Forelimb muscle (tissue), 1 donor: ENCODE measurements around the gene KDM5A. TPM values are rescaled to one million over a fixed set of nuclear protein-coding genes. Genes with fewer than 3 reads are reported as not detected.
"Not testable (repeated sequence)": the region's sequence is repeated elsewhere in the genome, so short reads cannot be mapped to it uniquely, and the experiment has no call there.

Source experiments
- DNase-seq: peaks from one replicate; pipeline ENCODE4 v3.0.0-alpha.2; 2013; ENCODE audit warnings: low read depth
- polyA plus RNA-seq: library from polyadenylated mRNA; unstranded; fragments of 120-200 nt; gene quantifications from one replicate; pipeline ENCODE4 v1.2.1, GENCODE V29; 2013; ENCODE audit not compliant: insufficient read length

Gene KDM5A
- polyA plus RNA-seq: 20.7 TPM

- DNase-seq: peak; percentile 87
Measured at GRCh38 chr12:389142-390096, at the start of gene KDM5A. Gene KDM5A (minus strand): TSS chr12:389320. CDS start chr12:389091, 229 bp downstream.

GRCh38 chr12:435737-436136 is 46.6 kb upstream of the KDM5A start:
- not testable (repeated sequence) for DNase-seq

- DNase-seq: no peak
Measured at GRCh38 chr12:422526-422925, 33.4 kb upstream of the KDM5A start.

DNA sequence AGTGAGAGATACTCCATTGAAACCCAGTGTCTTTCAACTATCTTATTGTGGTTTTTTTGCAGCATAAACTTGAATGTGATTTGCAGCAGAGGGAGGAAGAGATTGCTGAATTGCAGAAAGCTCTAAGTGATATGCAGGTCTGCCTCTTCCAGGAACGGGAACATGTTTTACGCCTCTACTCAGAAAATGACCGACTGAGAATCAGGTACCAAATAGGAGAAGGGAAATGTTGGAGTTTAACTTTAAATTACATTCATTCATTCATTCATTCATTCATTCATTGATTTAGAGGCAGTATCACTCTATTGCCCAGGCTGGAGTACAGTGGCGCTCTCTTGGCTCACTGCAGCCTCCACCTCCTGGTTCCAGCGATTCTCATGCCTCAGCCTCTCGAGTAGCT is 29.3 kb upstream of the KDM5A start:
- no peak for DNase-seq

DNA sequence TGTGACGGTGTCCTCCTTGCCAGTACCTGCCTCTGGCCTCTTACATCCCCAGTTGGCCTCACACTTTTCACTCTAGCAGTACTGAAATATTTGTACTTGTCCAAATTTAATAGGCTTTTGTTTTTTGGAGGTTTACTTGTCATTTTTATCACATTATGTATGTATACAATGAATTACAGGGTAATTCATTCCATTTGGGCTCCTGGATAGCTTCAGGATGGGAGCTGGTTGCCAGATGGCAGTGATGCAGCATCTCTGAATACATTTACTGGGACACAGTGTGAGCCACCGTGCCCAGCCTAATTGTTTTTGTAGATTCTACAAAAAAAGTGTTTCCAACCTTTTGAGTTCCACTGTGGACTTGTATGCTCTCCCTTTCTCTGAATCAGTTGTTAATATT is 25.7 kb upstream of the KDM5A start:
- DNase-seq: no peak

- DNase-seq: no peak
Measured at GRCh38 chr12:402029-402389, 12.9 kb upstream of the KDM5A start.

GRCh38 chr12:401235-402028 is 12.3 kb upstream of the KDM5A start, which contains the start of gene CCDC77:
Gene CCDC77 (plus strand): TSS chr12:401644. CDS start chr12:409384, 7,740 bp downstream.
- peak; percentile 84 for DNase-seq

DNA sequence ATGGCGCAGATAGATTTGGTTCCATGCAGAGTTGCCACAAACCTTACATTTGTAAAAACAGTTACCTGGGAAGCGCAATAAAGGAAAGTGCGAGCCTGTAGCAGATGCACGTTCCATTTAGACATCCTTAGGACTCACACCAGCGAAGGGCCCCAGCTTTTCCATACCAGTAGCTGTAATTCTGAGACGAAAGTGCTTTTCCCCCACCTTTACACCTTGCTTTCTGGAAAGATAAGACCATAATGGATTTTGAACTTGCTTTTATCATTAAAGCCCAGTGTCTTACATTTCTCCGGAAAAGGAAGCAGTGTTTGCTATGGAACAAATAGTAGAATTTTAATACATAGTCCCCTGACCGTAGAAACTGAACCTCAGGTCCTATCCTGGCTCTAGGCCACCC is 11.7 kb upstream of the KDM5A start:
- DNase-seq: no peak

GRCh38 chr12:388541-389141 is 479 bp downstream of the KDM5A start:
- no peak for DNase-seq

GRCh38 chr12:388012-388411 is 1.1 kb downstream of the KDM5A start:
- no peak for DNase-seq

- no peak for DNase-seq
Measured at GRCh38 chr12:386651-387050, 2.5 kb downstream of the KDM5A start.

DNA sequence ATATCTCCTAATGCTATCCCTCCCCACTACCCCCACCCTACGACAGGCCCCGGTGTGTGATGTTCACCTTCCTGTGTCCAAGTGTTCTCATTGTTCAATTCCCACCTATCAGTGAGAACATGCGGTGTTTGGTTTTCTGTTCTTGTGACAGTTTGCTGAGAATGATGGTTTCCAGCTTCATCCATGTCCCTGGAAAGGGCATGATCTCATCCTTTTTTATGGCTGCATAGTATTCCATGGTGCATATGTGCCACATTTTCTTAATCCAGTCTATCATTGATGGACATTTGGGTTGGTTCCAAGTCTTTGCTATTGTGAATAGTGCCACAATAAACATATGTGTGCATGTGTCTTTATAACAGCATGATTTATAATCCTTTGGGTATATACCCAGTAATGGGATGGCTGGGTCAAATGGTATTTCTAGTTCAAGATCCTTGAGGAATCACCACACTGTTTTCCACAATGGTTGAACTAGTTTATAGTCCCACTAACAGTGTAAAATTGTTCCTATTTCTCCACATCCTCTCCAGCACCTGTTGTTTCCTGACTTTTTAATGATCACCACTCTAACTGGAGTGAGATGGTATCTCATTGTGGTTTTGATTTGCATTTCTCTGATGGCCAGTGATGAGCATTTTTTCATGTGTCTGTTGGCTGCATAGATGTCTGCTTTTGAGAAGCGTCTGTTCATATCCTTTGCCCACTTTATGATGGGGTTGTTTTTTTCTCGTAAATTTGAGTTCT is 18.2 kb downstream of the KDM5A start:
- not testable (repeated sequence) for DNase-seq

DNA sequence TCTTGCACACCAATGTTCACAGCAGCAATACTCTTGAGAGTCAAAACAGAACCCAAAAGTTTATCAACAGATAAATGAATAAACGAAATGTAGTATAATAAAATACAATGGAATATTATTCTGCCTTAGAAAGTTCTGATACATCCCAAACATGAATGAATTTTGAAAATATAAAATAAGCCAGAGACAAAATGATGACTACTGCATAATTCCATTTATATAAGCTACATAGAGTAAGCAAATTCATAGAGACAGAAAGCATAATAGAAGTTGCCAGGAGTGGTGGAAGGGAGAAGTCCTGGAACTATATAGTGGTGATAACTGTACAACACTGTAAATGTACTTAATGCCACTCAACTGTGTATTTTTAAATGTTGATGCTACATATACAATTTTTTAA is 21.1 kb downstream of the KDM5A start:
- DNase-seq: no peak

DNA sequence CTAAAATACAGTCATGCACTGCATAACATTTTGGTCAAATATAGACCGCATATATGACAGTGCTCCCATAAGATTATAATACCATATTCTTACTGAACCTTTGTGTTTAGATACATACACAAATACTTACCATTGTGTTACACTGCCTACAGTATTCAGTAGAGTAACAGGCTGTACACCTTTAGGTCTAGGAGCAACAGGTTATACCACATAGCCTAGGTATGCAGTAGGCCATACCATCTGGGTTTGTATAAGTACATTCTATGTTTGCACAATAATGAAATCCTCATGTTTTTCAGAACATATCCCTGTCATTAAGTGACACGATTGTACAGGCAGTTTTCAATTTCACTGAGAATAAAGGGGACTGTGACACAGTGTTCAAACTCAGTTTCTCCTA is 22.3 kb downstream of the KDM5A start:
- DNase-seq: no peak

- no peak for DNase-seq
Measured at GRCh38 chr12:359091-359490, 30.0 kb downstream of the KDM5A start.

DNA sequence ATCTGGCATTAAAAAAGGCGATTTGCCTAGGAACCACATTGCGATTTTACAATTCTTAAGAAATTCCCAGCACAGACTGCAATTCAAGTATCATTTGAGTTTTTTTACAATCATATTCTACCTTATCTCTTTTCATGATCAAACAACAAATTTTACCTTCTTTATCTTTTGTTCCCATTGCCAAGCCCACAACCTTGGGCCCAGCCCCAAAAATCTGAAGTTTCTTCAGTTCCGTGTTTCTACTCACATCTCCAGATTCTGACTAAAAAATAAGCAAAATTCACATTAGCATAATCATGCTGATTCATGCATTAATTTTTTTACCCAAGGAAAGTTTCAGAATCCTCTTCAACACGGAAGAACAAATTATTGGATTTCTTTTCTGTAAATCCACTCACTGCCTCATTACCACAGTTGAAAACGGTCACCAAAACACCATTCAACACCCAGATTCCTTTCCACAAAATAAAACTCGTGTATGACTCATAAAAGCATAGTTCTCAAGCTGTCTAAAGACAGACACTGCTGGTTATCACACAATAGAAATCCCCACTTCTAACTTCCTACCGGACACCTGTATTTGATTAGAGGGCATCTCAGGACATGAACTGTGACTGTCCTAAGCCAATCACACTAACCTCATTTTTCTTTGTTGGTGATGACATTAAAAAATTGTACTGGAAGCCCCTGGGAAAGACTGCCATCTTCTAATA is 32.7 kb downstream of the KDM5A start:
- DNase-seq: no peak

DNA sequence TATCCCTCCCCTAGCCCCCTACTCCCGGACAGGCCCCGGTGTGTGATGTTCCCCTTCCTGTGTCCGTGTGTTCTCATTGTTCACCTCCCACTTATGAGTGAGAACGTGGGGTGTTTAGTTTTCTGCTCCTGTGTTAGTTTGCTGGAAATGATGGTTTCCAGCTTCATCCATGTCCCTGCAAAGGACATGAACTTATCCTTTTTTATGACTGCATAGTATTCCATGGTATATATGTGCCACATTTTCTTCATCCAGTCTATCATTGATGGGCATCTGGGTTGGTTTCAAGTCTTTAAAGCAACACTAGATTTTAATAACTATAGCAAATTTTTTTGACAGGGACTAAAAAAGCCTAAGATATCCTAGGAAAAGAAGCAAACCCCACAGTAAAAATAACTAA is 37.9 kb downstream of the KDM5A start:
- DNase-seq: not testable (repeated sequence)

DNA sequence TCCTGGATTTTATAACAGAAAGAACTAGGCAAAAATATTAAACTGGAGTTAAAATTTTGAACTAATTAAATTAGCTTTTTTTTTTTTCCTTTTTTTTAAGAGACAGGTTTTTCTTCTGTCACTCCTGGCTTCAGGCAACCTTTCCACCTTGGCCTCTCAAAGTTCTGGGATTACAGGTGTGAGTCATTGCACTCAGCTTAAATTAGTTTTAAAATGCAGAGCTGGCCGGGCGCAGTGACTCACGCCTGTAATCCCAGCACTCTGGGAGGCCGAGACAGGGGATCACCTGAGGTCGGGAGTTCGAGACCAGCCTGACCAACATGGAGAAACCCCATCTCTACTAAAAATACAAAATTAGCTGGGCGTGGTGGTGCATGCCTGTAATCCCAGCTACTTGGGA is 39.5 kb downstream of the KDM5A start:
- DNase-seq: not testable (repeated sequence)

- not testable (repeated sequence) for DNase-seq
Measured at GRCh38 chr12:343036-343435, 46.1 kb downstream of the KDM5A start.

DNA sequence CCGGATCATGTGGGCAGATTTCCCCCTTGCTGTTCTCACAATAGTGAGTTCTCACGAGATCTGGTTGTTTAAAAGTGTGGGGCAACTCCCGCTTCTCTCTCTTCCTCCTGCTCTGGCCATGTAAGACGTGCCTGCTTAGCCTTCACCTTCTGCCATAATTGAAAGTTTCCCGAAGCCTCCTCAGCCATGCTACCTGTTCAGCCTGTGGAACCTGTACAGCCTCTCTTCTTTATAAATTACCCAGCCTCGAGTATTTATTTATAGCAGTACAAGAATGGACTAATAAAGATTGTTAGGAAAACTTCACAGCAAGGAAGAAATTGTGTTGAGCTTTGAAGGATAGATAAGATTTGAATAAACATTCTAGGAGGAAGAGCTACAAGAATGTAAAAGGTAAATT is 52.1 kb downstream of the KDM5A start:
- DNase-seq: no peak

DNA sequence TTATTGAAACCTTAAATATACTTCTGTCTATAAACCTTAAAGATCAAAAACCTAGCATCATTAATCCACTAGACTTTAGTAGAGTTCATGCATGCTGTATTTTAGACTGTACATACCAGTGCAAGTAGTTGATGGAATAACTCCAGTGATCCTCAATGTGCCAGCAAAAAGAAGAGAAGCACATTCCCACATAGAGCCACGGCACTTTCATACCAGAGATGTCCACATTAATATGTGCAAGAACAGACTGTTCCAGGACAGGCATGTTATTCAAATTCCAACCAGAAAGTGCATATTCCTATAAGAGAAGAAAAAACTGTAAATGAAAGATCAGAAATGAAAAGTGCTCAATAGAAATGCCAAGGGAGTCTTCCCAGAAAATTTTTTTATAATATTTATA is 55.0 kb downstream of the KDM5A start:
- DNase-seq: no peak
